Panc1 (cell line): Measurements from ENCODE around the gene C5orf63.

Experiments used
- POLR2AphosphoS5 ChIP-seq: IDR thresholded peaks from 2 replicates; pipeline ENCODE4 v1.6.1; 2012; ENCODE audit warnings: mild to moderate bottlenecking, low read depth, low read length, moderate library complexity
- TCF7L2 ChIP-seq: IDR thresholded peaks from 2 replicates; pipeline ENCODE4 v1.6.1; 2011; ENCODE audit warnings: mild to moderate bottlenecking, low read depth, low read length, inconsistent platforms
- TF ChIP-seq, protein P1 (sequence below), 2 experiments: IDR thresholded peaks; 2 replicates each; pipeline ENCODE4 v1.6.1; 2011 to 2012; ENCODE audit warnings: low read depth in 2 of 2, control low read depth in 1 of 2, low read length in 1 of 2, mild to moderate bottlenecking in 1 of 2, moderate library complexity in 1 of 2; ENCODE audit not compliant: insufficient read depth in 1 of 2
- TF ChIP-seq, protein P2 (sequence below): fragments of 450-650 bp; IDR thresholded peaks from 2 replicates; pipeline ENCODE4 v1.5.1; 2017; ENCODE audit warnings: mild to moderate bottlenecking

DNA sequence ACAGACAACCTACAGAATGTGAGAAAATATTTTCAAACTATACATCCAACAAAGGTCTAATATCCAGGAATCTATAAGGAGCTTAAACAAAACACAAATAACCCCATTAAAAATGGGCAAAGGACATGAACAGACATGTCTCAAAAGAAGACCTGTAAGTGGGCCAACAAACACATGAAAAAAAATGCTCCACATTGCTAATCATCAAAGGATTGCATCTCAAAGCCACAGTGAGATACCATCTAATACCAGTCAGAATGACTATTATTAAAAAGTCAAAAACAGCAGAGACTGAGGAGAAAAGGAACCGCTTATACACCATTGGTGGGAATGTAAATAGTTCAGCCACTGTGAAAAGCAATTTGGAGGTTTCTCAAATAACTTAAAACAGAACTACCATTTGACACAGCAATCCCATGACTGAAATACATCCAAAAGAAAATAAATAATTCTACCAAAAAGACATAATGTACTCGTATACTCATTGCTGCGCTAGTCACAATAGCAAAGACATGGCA is 39.1 kb upstream of the C5orf63 start:
- TF ChIP-seq TCF7L2 (no peak), POLR2AphosphoS5 (no peak)
- TF ChIP-seq, protein P1, sequence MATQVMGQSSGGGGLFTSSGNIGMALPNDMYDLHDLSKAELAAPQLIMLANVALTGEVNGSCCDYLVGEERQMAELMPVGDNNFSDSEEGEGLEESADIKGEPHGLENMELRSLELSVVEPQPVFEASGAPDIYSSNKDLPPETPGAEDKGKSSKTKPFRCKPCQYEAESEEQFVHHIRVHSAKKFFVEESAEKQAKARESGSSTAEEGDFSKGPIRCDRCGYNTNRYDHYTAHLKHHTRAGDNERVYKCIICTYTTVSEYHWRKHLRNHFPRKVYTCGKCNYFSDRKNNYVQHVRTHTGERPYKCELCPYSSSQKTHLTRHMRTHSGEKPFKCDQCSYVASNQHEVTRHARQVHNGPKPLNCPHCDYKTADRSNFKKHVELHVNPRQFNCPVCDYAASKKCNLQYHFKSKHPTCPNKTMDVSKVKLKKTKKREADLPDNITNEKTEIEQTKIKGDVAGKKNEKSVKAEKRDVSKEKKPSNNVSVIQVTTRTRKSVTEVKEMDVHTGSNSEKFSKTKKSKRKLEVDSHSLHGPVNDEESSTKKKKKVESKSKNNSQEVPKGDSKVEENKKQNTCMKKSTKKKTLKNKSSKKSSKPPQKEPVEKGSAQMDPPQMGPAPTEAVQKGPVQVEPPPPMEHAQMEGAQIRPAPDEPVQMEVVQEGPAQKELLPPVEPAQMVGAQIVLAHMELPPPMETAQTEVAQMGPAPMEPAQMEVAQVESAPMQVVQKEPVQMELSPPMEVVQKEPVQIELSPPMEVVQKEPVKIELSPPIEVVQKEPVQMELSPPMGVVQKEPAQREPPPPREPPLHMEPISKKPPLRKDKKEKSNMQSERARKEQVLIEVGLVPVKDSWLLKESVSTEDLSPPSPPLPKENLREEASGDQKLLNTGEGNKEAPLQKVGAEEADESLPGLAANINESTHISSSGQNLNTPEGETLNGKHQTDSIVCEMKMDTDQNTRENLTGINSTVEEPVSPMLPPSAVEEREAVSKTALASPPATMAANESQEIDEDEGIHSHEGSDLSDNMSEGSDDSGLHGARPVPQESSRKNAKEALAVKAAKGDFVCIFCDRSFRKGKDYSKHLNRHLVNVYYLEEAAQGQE (IDR thresholded peaks at IDR 0.05; ENCODE audit: insufficient read depth in 1 of 2, low read depth in 2 of 2, low read length in 1 of 2): no peak
- TF ChIP-seq, protein P2, sequence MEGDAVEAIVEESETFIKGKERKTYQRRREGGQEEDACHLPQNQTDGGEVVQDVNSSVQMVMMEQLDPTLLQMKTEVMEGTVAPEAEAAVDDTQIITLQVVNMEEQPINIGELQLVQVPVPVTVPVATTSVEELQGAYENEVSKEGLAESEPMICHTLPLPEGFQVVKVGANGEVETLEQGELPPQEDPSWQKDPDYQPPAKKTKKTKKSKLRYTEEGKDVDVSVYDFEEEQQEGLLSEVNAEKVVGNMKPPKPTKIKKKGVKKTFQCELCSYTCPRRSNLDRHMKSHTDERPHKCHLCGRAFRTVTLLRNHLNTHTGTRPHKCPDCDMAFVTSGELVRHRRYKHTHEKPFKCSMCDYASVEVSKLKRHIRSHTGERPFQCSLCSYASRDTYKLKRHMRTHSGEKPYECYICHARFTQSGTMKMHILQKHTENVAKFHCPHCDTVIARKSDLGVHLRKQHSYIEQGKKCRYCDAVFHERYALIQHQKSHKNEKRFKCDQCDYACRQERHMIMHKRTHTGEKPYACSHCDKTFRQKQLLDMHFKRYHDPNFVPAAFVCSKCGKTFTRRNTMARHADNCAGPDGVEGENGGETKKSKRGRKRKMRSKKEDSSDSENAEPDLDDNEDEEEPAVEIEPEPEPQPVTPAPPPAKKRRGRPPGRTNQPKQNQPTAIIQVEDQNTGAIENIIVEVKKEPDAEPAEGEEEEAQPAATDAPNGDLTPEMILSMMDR: no peak
